ENCODE data around the gene PLEKHO2. TPM values are rescaled to one million over a fixed set of nuclear protein-coding genes. Genes with fewer than 3 reads are reported as not detected.

The PLEKHO2 gene
- polyA plus RNA-seq, 12 donors, result 12.0 to 21.1 (median 13.2) TPM; not detected in 1

DNA sequence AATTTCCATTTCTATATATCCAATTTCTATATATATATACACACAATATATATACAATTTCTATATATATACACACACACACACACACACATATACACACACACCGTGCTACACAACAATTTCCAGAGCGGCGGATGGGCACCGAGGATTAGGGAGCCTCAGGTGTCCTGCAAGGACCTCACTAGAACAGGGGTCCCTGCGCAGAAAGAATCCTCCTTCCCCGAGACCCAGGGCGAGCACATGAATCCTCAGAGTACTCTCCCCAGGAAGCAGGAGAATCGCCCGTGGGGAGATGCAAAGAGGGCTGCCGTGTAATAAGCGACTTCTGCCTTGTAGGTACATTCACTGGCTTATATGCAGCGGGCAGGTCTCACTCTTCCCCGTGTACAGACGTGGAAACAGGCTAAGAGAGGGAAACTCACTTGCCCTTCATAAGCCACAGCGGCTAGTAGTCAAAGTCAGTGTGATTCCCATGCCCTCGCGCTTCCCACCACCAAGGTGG is 16.7 kb upstream of the PLEKHO2 start:
- no peak for DNase-seq

DNA sequence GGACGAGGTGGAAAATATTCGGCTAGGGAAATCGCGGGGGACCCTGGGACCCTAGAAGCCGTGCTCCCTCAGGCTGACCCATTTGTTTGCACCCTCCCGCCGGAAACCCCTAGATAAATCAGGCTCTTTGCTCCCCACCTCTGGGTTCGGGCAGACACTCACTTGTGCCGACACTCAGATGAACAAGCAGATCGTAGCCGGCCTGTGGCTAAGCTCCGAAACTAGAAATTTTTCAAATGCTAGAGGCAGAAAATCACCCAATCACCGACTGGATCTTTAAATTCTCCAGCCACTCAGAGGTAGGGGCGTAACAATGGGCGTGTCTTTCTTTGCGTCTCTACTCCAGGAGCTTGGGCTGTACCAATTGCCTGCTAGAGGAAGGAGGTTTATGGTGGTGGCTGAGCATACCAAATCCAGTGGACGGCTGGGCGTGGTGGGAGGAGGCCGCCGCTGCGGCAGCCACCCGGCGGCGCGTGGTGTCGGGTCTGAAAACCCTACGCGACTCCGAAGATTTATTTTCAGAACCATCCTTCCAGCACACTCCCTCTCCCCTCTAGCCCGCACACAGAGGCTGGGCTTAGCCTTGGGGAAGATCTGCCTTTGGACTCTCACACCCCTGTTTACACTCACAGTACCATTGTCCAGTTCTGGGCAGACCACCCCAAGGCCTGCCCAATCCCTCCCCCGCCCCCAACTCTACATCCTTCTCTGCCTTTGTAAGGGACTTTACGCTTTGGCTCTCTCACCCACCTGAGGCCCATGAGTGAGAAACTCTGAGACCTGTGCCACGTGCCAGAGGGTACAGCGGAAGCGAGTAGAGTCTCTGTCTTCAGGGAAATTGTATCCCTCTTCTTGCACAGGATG is 16.1 kb upstream of the PLEKHO2 start, which contains the start of gene PIF1:
Gene PIF1 (minus strand): TSS at position 217 of the 864 bp plus-strand sequence. CDS start 1,312 bp downstream, outside the sequence.
- peak; percentile 97 for DNase-seq

DNA sequence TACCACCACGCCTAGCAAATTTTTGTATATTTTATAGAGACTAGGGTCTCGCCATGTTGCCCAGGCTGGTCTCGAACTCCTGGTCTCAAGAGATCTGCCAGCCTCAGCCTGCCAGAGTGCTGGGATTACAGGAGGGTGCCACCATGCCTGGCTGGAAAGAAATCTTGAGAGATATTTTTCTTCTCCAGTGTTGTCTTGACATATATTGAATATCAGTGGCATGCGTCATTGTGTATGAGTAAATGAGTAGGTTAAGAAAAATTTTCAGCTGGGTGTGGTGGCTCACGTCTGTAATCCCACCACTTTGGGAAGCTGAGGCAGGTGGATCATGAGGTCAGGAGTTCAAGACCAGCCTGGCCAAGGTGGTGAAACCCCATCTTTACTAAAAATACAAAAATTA is 12.7 kb upstream of the PLEKHO2 start:
- DNase-seq, result no peak

DNA sequence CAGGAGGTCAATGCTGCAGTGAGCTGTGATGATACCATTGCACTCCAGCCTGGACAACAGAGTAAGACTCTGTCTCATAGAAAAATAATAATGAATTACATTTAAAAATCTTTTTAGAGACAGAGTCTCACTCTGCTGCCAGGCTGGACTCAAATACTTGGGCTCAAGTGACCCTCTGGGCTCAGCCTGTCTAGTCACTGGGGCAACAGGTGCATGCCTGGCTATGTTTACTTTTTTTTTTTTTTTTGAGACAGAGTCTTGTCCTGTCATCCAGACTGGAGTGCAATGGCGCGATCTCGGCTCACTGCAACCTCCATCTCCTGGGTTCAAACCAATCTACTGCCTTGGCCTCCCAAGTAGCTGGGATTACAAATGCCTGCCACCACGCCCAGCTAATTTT is 8.0 kb upstream of the PLEKHO2 start:
- DNase-seq, result no peak

DNA sequence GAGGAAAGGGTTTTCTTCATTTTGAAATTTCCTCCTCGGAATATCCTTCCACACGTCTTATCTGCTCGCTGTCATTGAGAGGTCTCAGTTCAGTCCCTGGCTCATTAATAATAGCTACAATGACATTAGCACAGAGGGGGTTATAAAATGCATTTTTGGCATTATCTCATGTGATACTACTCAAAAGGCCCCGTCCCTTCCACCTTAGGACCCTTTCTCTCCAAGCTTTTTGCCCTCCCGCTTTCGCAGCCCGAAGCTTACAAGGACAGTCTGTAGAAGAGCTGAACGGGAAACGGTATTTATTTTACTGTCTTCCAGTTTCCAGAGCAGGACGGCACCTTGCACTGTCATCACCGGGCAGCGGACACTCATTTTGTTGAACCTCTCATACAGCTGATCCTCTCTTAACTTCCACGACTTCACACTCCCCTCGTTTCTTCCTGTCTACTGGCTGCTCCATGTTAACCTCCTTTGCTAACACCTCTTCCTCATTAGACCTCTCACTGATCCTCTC is 5.6 kb upstream of the PLEKHO2 start:
- DNase-seq, result no peak

DNA sequence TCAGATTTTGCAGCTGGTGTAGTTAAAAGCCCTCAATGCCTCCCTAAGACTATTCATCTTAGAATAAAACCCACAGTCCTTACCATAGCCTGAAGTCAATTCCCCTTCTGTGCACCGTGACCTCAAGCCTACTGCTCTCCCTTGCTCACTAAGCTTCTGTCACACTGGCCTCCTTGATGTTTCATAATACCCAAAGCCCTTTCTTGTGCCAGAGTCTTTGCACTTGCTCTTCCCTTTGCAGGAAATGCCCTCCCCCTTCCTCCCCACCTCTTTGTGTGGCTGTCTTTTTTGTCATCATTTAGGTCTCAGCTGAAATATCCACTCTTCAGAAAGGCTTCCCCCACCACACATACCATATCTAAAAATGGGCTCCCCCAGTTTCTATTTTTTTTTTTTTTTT is 4.2 kb upstream of the PLEKHO2 start:
- no peak for DNase-seq

DNA sequence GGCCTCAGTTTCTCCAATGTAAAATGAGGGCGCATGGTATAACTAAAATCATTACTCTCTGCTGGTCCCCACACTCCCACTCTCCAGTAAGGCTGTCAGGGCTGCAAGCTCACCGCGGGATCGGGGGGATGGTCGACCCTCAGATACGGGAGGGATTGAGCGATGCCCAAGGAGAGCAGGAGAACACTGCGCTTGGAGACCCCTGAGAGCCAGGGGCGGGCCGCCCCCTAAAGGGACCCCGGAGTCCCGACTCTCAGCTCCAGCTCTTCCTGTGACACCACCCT is 713 bp upstream of the PLEKHO2 start:
- no peak for DNase-seq

DNA sequence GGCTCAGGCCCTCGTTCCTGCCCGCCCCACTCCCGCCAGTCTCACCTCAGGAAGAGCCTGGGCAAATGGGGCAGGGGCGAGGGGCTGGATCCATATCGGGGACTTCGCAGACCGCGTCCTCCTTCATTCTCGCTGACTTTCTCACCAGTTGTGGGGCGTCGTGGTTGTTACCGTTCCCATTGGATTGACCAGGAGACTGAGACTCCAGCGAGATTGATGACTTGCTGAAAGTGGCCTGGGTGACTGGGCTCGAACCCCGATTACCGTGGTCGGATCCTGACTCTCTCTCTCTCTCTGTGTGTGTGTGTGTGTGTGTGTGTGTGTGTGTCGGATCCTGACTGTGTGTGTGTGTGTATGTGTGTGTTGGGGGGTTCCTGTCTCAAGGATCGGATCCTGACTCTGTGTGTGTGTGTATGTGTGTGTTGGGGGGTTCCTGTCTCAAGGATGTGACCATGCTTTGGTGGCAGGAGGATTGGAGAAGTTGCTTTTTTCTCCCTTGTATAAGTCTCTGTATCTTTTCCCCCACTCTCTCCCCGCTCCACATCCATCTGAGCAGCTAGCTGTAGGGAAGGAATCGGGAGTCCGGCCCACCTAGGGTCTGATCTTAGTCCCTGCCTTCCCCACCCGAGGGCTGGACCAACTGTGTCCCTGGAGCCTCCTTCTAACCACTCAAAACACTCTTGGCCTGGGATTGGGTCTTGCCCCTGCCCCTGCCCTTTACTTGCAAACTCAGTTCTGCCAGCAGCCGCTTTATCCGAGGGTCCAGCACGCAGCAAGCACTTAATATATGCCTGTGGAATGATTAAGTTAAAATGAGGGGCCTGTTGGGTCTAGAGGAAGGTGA is 603 bp downstream of the PLEKHO2 start:
- DNase-seq, result no peak

DNA sequence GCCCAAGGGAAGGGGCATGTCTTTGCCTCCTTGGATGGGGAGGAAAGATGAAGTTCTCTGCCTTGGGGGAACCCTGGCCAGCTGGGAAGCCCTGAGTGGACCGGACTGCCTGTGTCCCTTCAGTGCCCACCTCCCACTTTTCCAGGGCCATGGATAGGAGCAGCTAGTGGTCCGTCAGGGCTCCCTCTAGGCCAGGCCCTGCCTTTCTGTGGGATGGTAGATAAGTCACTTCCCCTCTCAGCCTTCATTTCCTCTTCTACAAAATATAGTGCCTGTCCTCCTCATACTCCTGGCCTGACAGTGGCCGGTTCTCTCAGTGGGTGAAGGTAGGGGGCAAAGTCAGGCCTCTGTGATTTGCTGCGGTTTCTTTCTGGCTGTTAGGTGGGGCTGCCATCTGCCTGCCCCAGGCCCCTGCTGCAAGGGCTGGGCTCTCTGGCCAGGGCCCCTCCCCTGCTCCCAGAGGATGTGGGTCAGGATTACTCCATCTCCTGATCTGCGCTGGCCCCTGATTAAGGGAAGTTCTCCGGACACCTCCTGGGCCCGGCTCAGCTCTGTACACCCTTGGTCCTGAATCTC is 1.4 kb downstream of the PLEKHO2 start:
- DNase-seq, result no peak

DNA sequence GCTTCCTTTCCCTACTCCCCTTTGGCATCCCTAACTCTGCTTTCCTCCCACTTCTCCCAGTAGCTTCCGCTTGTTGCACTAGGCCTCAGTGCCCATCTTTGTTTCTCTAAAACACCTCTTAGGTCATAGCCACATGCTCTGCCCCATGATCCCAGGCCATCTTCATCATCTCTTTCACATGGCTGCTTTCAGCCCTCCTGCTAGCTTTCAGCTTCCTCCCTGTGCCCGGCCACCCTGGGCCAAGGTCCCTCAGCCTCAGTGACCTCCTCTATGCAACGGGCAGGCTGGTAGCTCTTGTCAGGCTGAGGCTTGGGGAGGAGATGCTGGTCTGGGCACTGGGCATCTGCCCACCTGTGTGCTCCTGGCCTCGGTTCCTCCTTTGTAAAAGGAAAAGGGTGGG is 2.3 kb downstream of the PLEKHO2 start:
- no peak for DNase-seq

DNA sequence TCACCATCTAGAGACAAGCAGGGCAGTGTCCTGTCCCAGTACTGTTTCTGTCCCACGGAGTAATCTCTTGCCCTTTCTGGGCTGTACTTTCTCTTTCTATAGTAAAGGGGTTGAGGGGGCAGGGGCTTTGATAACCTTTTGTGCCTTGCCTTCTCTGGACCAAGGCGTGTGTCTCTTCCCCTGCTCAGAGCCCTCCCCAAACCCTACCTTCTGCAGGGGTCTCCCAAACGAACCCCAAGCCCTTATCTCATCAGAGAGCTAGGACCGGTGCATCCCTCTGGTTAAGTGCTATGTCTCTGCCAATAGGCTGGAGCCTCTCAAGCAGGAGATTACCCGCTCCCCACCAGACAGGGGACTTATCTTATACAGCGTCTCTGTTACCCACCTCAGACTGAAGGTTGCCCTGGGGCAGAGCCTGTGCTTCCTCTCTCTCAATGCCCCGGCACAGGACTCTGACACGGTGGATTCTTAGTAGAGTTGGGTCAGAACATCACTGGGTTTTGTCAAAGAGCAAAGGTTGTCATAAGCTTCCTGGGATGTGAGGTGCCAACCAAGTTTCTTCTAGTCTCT is 2.9 kb downstream of the PLEKHO2 start:
- DNase-seq, result no peak

DNA sequence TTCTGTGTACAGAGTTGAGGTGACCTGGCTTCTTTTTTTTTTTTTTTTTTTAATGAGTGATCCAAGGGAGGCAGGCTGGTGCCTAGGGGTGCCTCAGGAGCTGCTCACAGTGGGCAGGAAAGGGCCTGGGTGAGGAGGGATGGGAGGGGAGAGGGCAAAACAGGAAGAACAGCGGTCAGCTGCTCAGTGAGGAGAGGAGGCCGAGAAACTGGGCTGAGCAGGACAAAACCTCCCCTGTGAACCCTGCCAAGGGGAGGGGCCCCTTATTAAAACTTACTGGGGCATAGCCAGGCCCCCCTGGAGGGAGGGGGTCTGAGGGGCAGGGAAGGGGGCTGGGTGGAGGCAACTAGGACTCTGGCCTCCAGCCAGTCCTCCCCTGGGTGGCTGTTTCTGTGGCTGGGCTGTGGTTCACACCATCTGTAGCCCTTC is 3.5 kb downstream of the PLEKHO2 start:
- DNase-seq, result no peak

DNA sequence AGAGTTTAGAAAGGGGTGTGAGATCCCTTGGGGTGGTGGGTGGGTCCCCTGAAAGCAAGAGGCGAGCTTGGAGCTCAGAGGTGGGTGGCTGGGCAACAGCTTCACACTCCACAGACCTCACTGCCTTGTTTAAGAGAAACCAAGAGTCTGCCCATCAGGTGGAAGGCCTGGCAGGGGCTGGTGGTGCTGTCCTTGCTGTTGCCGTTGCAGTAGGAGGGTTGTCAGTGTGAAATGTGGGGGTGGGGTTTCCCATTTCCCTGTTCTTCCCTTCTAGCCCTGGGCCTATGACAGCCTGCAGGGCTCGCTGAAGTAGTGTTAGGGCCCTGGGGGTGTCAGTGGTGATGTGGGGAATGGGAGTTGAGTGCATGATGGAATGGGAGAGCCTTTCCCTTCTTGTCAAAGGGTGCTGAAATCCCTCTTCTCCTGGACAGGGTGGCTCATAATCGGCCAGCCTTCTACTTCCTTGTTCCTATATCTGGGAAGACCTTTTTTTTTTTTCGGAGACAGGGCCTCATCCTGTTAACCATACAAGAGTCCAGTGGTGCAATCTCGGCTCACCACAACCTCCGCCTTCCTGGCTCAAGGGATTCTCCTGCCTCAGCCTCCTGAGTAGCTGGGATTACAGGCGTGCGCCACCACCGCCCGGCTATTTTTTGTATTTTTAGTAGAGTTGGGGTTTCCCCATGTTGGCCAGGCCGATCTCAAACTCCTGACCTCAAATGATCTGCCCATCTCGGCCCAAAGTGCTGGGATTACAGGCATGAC is 4.3 kb downstream of the PLEKHO2 start:
- no peak for DNase-seq

DNA sequence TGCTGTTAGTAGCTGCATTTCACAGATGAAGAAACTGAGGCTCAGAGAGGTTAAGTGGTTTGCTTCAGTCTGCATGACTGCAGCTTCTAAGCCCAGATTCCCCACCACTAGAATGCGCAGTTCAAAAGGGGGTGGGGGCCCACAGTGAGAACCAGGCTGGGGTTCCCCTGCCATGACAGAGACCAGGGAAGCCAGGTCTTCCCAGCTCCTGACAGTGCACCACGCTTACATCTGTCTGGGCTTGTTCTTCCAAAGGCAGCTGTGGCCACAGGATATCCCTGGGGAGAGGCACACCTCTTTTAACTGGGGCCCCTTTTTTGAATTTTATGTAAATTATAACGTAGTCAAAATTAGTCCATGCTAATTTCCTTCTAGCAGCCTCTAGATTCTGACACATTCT is 5.3 kb downstream of the PLEKHO2 start:
- DNase-seq, result no peak

DNA sequence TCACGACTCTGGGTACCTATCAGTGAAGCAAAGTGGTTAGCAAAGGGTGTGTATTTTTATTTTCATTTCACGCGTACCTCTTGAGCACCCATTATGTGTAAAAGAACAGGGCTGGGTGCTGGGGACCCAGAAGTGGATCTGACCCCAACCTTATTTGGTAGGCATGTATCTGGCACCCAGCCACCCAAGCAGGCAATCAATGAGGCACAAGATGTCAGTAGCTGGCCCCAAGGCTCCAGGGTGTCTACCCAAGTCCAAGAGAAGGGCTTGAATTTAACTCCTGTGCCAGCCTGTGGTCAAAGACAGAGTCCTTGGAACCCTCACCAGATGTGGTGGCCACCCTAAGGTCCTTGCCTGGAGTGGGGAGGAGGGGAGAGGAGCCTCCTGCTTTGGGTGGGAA is 5.7 kb downstream of the PLEKHO2 start:
- DNase-seq, result no peak

DNA sequence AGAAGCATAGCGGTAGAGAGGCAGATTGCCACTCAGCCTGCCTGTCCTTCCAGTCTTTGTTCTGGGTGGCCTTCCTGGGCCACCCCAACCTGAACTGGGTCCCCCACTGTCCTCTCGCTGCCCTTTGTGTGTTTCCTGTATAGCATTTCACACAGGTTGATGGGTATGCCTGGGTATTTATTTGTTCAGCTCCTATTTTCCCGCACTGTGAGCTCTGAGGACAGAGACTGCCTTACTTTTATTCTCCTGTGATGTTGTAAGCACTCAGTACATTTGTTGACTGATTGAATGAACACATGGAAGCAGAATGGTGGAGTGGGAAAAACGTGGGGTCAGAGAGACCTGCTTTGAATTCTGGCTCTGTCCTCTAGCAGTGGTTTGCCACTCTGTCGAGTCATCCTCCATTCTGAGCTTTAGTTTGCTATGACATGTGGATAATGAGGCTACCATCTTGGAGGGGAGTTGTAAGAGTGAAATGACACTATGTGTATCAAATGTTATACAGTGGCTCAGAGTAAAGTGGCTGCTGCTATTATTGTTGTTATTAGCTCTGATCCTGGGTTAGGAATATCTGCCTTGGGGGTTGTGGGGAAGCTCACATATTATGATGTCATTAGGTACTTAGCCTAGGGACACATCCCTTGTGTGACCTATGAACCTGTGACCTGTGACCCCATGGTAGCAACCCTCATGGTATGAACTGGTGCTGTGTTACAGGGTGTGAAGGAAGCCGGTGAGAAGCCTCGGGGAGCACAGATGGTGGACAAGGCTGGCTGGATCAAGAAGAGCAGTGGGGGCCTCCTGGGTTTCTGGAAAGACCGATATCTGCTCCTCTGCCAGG is 6.4 kb downstream of the PLEKHO2 start:
- DNase-seq, result no peak

DNA sequence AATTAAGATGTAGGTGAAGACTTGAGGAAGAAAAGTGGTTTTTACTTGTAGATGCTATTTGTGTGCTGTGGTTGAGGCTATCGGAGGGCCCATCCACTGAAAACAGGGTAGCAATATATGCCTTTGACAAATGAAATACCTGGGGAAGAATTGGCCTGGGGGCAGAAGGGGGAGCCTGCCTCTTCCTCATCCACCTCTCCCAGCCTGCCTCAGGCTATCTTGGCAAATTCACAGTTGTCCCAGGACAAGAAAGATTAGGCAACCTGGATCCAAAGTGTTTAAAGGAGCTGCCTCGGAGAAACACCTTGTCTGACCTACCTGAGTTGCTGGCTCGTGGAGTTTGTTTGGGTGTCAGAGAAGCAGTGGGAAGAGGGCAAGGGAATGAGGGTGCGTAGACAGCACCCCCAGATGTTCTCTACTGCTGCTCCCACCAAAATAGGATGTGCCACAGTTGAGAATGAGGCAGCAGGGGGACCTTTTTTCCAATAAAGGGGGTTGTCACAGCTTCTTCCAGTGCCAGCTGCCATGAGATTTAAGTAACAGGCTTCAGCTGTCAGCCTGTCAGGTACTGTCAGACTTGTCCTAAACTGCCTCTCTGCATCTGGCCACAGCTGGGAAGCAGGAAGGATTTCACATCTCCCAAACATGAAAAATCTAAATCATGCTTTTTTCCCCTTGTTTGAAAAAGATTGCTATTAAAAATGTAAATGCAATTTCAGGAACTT is 9.2 kb downstream of the PLEKHO2 start:
- DNase-seq, result no peak

DNA sequence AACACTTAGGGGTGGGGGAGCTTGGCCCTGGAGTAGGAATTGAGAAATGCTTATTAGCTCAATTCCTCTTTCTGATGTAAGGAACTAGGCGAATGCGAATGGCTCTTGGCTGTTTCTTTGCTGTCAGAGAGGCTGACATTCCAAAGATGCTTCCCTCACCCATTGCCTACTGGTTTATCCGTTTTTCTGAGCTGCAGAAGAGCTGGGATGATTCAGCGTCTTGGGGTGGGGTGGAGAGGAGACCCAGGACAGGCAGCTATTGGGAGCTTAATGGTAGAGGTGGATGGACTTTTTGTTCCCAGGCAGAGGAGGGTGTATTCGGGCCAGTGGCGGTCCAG is 9.8 kb downstream of the PLEKHO2 start:
- DNase-seq, result no peak

DNA sequence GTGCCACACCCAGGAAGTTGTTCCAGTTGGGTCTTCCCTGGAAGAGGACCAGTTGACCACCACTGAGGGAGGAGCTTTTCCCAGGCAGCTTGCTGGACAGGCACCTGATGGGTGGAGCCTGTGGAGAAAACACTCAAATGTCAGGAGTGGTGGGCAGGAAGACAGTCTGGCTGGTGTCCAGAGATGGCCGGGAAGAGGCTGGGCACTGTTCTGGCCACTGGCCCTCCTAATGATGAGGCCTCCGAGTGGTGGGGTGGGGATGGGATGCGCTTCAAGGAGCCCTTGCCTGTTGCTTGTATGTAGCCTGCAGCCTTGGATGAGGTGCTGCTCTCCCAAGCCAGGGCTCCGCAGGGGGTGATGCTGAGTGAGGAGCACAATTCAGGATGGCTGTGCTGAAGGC is 12.3 kb downstream of the PLEKHO2 start:
- no peak for DNase-seq

DNA sequence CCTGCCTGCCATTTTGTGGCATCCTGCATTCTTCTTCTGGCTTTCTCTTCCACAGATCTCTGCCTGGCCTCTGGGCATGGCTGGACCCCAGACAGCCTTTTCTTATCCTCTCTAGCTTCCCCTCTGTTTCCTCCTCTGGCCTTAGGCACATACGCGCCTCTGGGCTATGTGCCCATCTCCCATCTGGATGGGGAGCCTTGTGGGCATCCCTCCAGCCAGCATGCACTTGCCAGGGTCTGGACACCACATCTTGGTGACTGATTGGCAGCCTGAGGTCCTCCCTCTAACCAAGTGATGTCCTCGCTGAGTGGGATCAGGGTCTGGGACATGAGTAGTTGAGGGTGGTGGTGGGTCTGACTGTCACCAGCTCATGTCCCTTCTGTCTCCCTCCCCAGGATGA is 12.8 kb downstream of the PLEKHO2 start:
- no peak for DNase-seq
